HepG2 (cell line): ENCODE results near the gene KRT2. TPM values are rescaled to one million over a fixed set of nuclear protein-coding genes. Genes with fewer than 3 reads are reported as not detected.

Source experiments
- ATAC-seq: fragments of 200-7000 bp; cut with Tn5 transposase; 3 replicates; pipeline ENCODE4 v1.9.1; 2020; ENCODE audit warnings: mild to moderate bottlenecking, moderate library complexity
- BruUV-seq: library from RNA; stranded (reverse); fragments of 400-500 nt; replicated peaks from 2 replicates; lab custom pipeline; 2021; lab: Mats Ljungman, UMichigan
- CTCF ChIA-PET: fragments of 300-600 bp; formaldehyde crosslinking; extraction: SDS; loops from one replicate; lab custom pipeline; 2021; ENCODE audit warnings: low total read pairs, inconsistent platforms, low intra/inter-chr PET ratio; lab: Yijun Ruan, JAX
- POLR2A ChIA-PET: fragments of 350-600 bp; sonication (Branson Sonifier 250); formaldehyde crosslinking; loops from one replicate; lab custom pipeline; 2020; ENCODE audit warnings: antibody characterized with exemption, inconsistent platforms; lab: Yijun Ruan, JAX
- DNase-seq: peaks from one replicate; pipeline ENCODE4 v3.0.0-alpha.2; 2015; ENCODE audit warnings: low spot score
- FAIRE-seq: peaks from 3 replicates; lab custom pipeline; 2011; peaks lifted over from hg19 to GRCh38; lab: Jason Lieb, UNC
- H2AFZ ChIP-seq: one replicate; pipeline ENCODE4 v1.6.1; 2011; ENCODE audit warnings: low read length, inconsistent platforms
- H3K27ac ChIP-seq: fragments of 300-600 bp; 3 replicates; pipeline ENCODE4 v1.8.0; 2011; ENCODE audit warnings: mixed run types, mild to moderate bottlenecking, mixed read lengths, low read length, inconsistent platforms; ENCODE audit not compliant: insufficient read depth; ENCODE audit errors: extremely low read length
- H3K27me3 ChIP-seq, 2 experiments: fragments of 200-600 bp in 1 of 2; 2 replicates in 1 of 2; 3 replicates in 1 of 2; pipeline versions ENCODE4 v1.6.0 to v1.8.0; 2011; ENCODE audit warnings: low read length in 2 of 2, mild to moderate bottlenecking in 2 of 2, moderate library complexity in 2 of 2, inconsistent platforms in 1 of 2; ENCODE audit not compliant: insufficient read depth in 2 of 2, control insufficient read depth in 1 of 2
- H3K36me3 ChIP-seq, 2 experiments: fragments of 200-600 bp in 1 of 2; replicated peaks in 1 of 2; 2 replicates in 1 of 2; 3 replicates in 1 of 2; pipeline versions ENCODE4 v1.5.1 to v1.8.0; 2011; ENCODE audit warnings: low read length in 2 of 2, inconsistent platforms in 1 of 2; ENCODE audit not compliant: insufficient read depth in 2 of 2, control insufficient read depth in 1 of 2
- H3K4me1 ChIP-seq: 2 replicates; pipeline ENCODE4 v1.5.1; 2012; ENCODE audit warnings: low read length, inconsistent platforms; ENCODE audit not compliant: insufficient read depth
- H3K4me2 ChIP-seq: 2 replicates; pipeline ENCODE4 v1.6.0; 2011; ENCODE audit warnings: low read depth, low read length, inconsistent platforms
- H3K4me3 ChIP-seq, 3 experiments: fragments of 200-600 bp in 1 of 3; sonication (generic), shearing (Covaris generic) in 1 of 3; replicated peaks in 1 of 3; 2 replicates each; pipeline ENCODE4 v1.5.1; 2011 to 2016; ENCODE audit warnings: low read length in 3 of 3, inconsistent platforms in 2 of 3, low read depth in 2 of 3, mild to moderate bottlenecking in 2 of 3, control low read depth in 1 of 3, mixed read lengths in 1 of 3; ENCODE audit not compliant: insufficient read depth in 1 of 3
- H3K79me2 ChIP-seq: one replicate; pipeline ENCODE4 v1.6.1; 2011; ENCODE audit warnings: low read length, inconsistent platforms; ENCODE audit not compliant: insufficient read depth
- H3K9ac ChIP-seq: 2 replicates; pipeline ENCODE4 v1.6.0; 2011; ENCODE audit warnings: mild to moderate bottlenecking, low read depth, low read length, inconsistent platforms; ENCODE audit not compliant: insufficient read depth
- H3K9me3 ChIP-seq: 2 replicates; pipeline ENCODE4 v1.5.1; 2012; ENCODE audit warnings: mild to moderate bottlenecking, low read length
- H4K20me1 ChIP-seq: 2 replicates; pipeline ENCODE4 v1.6.0; 2011; ENCODE audit warnings: inconsistent platforms, mild to moderate bottlenecking, low read length, moderate library complexity; ENCODE audit not compliant: insufficient read depth
- GMEB1 ChIP-seq: sonication (generic); formaldehyde crosslinking; IDR thresholded peaks from 2 replicates; pipeline ENCODE4 v1.5.1; 2020; ENCODE audit warnings: missing genetic modification reagents, mild to moderate bottlenecking, borderline replicate concordance
- POGZ ChIP-seq: sonication (generic); formaldehyde crosslinking; IDR thresholded peaks from 2 replicates; pipeline ENCODE4 v1.4.0; 2020; ENCODE audit warnings: mild to moderate bottlenecking, missing genetic modification reagents
- PRDM4 ChIP-seq: sonication (generic); formaldehyde crosslinking; IDR thresholded peaks from 2 replicates; pipeline ENCODE4 v1.9.0; 2021; ENCODE audit warnings: missing genetic modification reagents, borderline replicate concordance
- TAF15 ChIP-seq: fragments of 200-400 bp; formaldehyde crosslinking; IDR thresholded peaks from one replicate; pipeline ENCODE4 v1.6.1; 2018; ENCODE audit warnings: mild to moderate bottlenecking, low read depth, low read length; ENCODE audit not compliant: poor library complexity, severe bottlenecking
- ZNF510 ChIP-seq: sonication (generic); formaldehyde crosslinking; IDR thresholded peaks from 2 replicates; pipeline ENCODE4 v1.4.0; 2020; ENCODE audit warnings: low read depth, mild to moderate bottlenecking, missing genetic modification reagents
- ZNF83 ChIP-seq: sonication (generic); formaldehyde crosslinking; IDR thresholded peaks from 2 replicates; pipeline ENCODE4 v1.4.0; 2020; ENCODE audit warnings: missing genetic modification reagents, mild to moderate bottlenecking, borderline replicate concordance
- WGBS: methylation state at CpG from one replicate; pipeline ENCODE4 v1.1.6; 2017; ENCODE audit warnings: low lambda C conversion rate; 5-methylcytosine and 5-hydroxymethylcytosine counted together
- in situ Hi-C: cut with HindIII; loops from 2 replicates; pipeline ENCODE4 v1.10.0; 2017; ENCODE audit warnings: low pct_unique_long_range_greater_than_20kb; ENCODE audit not compliant: extremely low pct_ligation_motif_present
- intact Hi-C: fragments of 100-400 bp; cut with micrococcal nuclease; formaldehyde crosslinking; loops from one replicate; pipeline ENCODE4 v1.10.0; 2022; ENCODE audit not compliant: unreplicated experiment
- polyA plus RNA-seq, 8 experiments: library from polyadenylated mRNA; depleted of rRNA in 3 of 8; stranded (reverse) in 7 of 8; unstranded in 1 of 8; fragments of >200 nt; fragmentation: Illumina TruSeq in 4 of 8; extraction: Trizol in 4 of 8; gene quantifications; 2 replicates each; pipeline versions ENCODE4 v1.2.1 to v1.2.3, GENCODE V29; 2011 to 2016; ENCODE audit warnings: low read depth in 4 of 8, missing spikeins in 1 of 8, mixed read lengths in 1 of 8; ENCODE audit not compliant: insufficient read depth in 1 of 8
- total RNA-seq, 5 experiments: library from RNA; depleted of rRNA; stranded (reverse); fragments of >200 nt; fragmentation: Illumina TruSeq; extraction: Trizol; gene quantifications; 2 replicates each; pipeline ENCODE4 v1.2.3, GENCODE V29; 2016; ENCODE audit warnings: low read depth in 1 of 5
- TF ChIP-seq, protein P1 (sequence below): sonication (generic); formaldehyde crosslinking; IDR thresholded peaks from 2 replicates; pipeline ENCODE4 v1.8.1; 2023; ENCODE audit warnings: mild to moderate bottlenecking, missing genetic modification reagents

KRT2 gene
- total and polyA plus RNA-seq, 2 of the 13 experiments (the other 11 are each of a cell fraction or from before 2014, with no cell fraction given), result not detected

GRCh38 chr12:52673217-52673616 is 21.2 kb upstream of the KRT2 start:
- CTCF ChIA-PET, result no interaction called here

More at GRCh38 chr12:52673217-52673616, 21.2 kb upstream of the KRT2 start:
- 20% methylated on average over 5 of the region's 5 CpGs for WGBS
- POLR2A ChIA-PET, result no interaction called here
- H3K9ac ChIP-seq, result no peak overlapping the region
- H4K20me1 ChIP-seq, result no peaks in the 10 kb centered on the region
- no peaks in the 10 kb centered on the region for H3K36me3 ChIP-seq
- FAIRE-seq, result no peak
- intact Hi-C loops, result no loop called here
- no peak for TF ChIP-seq ZNF83 (CRISPR knock-in tag)
- TF ChIP-seq PRDM4 (CRISPR knock-in tag), result no peak
- TF ChIP-seq TAF15, result no peak
- TF ChIP-seq POGZ (CRISPR knock-in tag), result no peak
- TF ChIP-seq GMEB1, result no peak
- no peak for TF ChIP-seq ZNF510 (CRISPR knock-in tag)
- TF ChIP-seq, protein P1, sequence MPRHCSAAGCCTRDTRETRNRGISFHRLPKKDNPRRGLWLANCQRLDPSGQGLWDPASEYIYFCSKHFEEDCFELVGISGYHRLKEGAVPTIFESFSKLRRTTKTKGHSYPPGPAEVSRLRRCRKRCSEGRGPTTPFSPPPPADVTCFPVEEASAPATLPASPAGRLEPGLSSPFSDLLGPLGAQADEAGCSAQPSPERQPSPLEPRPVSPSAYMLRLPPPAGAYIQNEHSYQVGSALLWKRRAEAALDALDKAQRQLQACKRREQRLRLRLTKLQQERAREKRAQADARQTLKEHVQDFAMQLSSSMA (CRISPR knock-in tag), result no peak
- TF ChIP-seq, all 625 proteins: peak for 0
- DNase-seq (no peak), ATAC-seq (no peak)
- in situ Hi-C loops, result no loop called here
- H3K4me3 ChIP-seq, result no peak overlapping the region
- H3K4me1 ChIP-seq, result no peaks in the 10 kb centered on the region
- H3K27me3 ChIP-seq, result peaks cover 0 to 19% of the 10 kb centered on the region in 2 experiments; a peak in 1 of 5 replicates
- no peaks in the 10 kb centered on the region for H3K9me3 ChIP-seq
- BruUV-seq, result no TSS peak
- H2AFZ ChIP-seq, result no peak overlapping the region
- no peaks in the 10 kb centered on the region for H3K79me2 ChIP-seq
- no peak overlapping the region for H3K27ac ChIP-seq
- no peak overlapping the region for H3K4me2 ChIP-seq
